SIG-M5 treated with dmso at 0.1 percent for 504 hours (cell line): ENCODE results near the gene PDZD4.

Source experiments
- DNase-seq: peaks from one replicate; lab custom pipeline; 2025; ENCODE audit not compliant: unreplicated experiment; lab: John Stamatoyannopoulos, UW

The PDZD4 gene

GRCh38 chrX:153829799-153830639 is at the start of gene PDZD4:
Gene PDZD4, minus strand, starts transcription at chrX:153830544. Its CDS starts 246 bp downstream, at chrX:153830298.
- DNase-seq: no peak

- DNase-seq: no peak
These were observed 49.5 kb upstream of the PDZD4 start for GRCh38 chrX:153879741-153880439.

GRCh38 chrX:153878969-153879653 is 48.8 kb upstream of the PDZD4 start:
- DNase-seq: no peak

GRCh38 chrX:153878345-153878744 is 48.0 kb upstream of the PDZD4 start:
- DNase-seq: no peak

GRCh38 chrX:153877571-153878261 is 47.4 kb upstream of the PDZD4 start:
- no peak for DNase-seq

GRCh38 chrX:153876112-153876491 is 45.8 kb upstream of the PDZD4 start:
- no peak for DNase-seq

GRCh38 chrX:153875391-153876111 is 45.2 kb upstream of the PDZD4 start:
- peak; percentile 8 for DNase-seq

- no peak for DNase-seq
These were observed 44.2 kb upstream of the PDZD4 start for GRCh38 chrX:153874366-153875125.

- DNase-seq: no peak
These were observed 43.7 kb upstream of the PDZD4 start for GRCh38 chrX:153874085-153874365.

GRCh38 chrX:153873282-153874084 is 43.1 kb upstream of the PDZD4 start:
- no peak for DNase-seq

GRCh38 chrX:153871946-153872878 is 41.9 kb upstream of the PDZD4 start:
- no peak for DNase-seq

- no peak for DNase-seq
These were observed 41.1 kb upstream of the PDZD4 start for GRCh38 chrX:153871451-153871850.

GRCh38 chrX:153870791-153871360 is 40.5 kb upstream of the PDZD4 start:
- no peak for DNase-seq

- DNase-seq: no peak
These were observed 39.9 kb upstream of the PDZD4 start for GRCh38 chrX:153870288-153870690.

- DNase-seq: no peak
These were observed 39.3 kb upstream of the PDZD4 start for GRCh38 chrX:153869473-153870287.

- no peak for DNase-seq
These were observed 38.5 kb upstream of the PDZD4 start for GRCh38 chrX:153868576-153869472.
